Loucy (cell line): ENCODE results near the gene NCOR1.

Source experiments
- H2AFZ ChIP-seq: fragments of 200-600 bp; sonication (generic); 2 replicates; pipeline ENCODE4 v1.6.0; 2016; ENCODE audit warnings: antibody characterized with exemption, mild to moderate bottlenecking, low read length, moderate library complexity
- H3F3A ChIP-seq: fragments of 200-600 bp; 2 replicates; pipeline ENCODE4 v1.6.0; 2016; ENCODE audit warnings: antibody characterized with exemption, low read depth, mild to moderate bottlenecking
- H3K27me3 ChIP-seq: fragments of 200-600 bp; sonication (generic); 2 replicates; pipeline ENCODE4 v1.6.1; 2014; ENCODE audit warnings: low read length, mild to moderate bottlenecking; ENCODE audit not compliant: insufficient read depth, poor library complexity, severe bottlenecking
- H3K36me3 ChIP-seq: fragments of 200-600 bp; sonication (generic); 2 replicates; pipeline ENCODE4 v1.6.1; 2016; ENCODE audit warnings: low read length; ENCODE audit not compliant: insufficient read depth
- H3K4me1 ChIP-seq: fragments of 200-600 bp; sonication (generic); 2 replicates; pipeline ENCODE4 v1.5.1; 2014; ENCODE audit warnings: low read length, mild to moderate bottlenecking; ENCODE audit not compliant: insufficient read depth, poor library complexity, severe bottlenecking
- H3K4me2 ChIP-seq: fragments of 200-600 bp; sonication (generic); 2 replicates; pipeline ENCODE4 v1.6.0; 2014; ENCODE audit warnings: antibody characterized with exemption, low read length, low read depth, mild to moderate bottlenecking; ENCODE audit not compliant: poor library complexity, severe bottlenecking
- H3K4me3 ChIP-seq: fragments of 200-600 bp; sonication (generic); 2 replicates; pipeline ENCODE4 v1.5.1; 2014; ENCODE audit warnings: low read length, mild to moderate bottlenecking, mixed read lengths; ENCODE audit not compliant: poor library complexity, severe bottlenecking
- H3K79me2 ChIP-seq: fragments of 200-600 bp; sonication (generic); 2 replicates; pipeline ENCODE4 v1.6.1; 2014; ENCODE audit warnings: low read length; ENCODE audit not compliant: insufficient read depth
- H3K9ac ChIP-seq: fragments of 200-600 bp; sonication (generic); 2 replicates; pipeline ENCODE4 v1.6.0; 2014; ENCODE audit warnings: mild to moderate bottlenecking, low read depth, low read length, moderate library complexity; ENCODE audit not compliant: poor library complexity, severe bottlenecking
- H3K9me2 ChIP-seq: fragments of 200-600 bp; sonication (generic); replicated peaks from 2 replicates; pipeline ENCODE4 v1.6.1; 2016; ENCODE audit warnings: low read depth, low read length, mixed read lengths
- H3K9me3 ChIP-seq: fragments of 200-600 bp; sonication (generic); 2 replicates; pipeline ENCODE4 v1.6.1; 2014; ENCODE audit warnings: mild to moderate bottlenecking, antibody characterized with exemption, low read length, low read depth; ENCODE audit not compliant: insufficient read depth
- H4K20me1 ChIP-seq: fragments of 200-600 bp; sonication (generic); 2 replicates; pipeline ENCODE4 v1.6.0; 2014; ENCODE audit warnings: antibody characterized with exemption, low read length, mild to moderate bottlenecking; ENCODE audit not compliant: insufficient read depth, poor library complexity, severe bottlenecking
- CTCF ChIP-seq: fragments of 200-600 bp; sonication (generic); conservative IDR thresholded peaks from 2 replicates; pipeline ENCODE4 v1.5.1; 2014; ENCODE audit warnings: mild to moderate bottlenecking, antibody characterized with exemption, low read length
- EZH2phosphoT487 ChIP-seq: fragments of 200-600 bp; IDR thresholded peaks from 2 replicates; pipeline ENCODE4 v1.6.1; 2018; ENCODE audit warnings: antibody characterized with exemption, mild to moderate bottlenecking, moderate library complexity, borderline replicate concordance

Gene NCOR1

GRCh38 chr17:16081507-16082087, 133.7 kb downstream of the NCOR1 start:
- TF ChIP-seq EZH2phosphoT487, result no peak
- no peak for TF ChIP-seq CTCF
- no peak overlapping the region for H3K4me3 ChIP-seq
- H3K9ac ChIP-seq, result no peak overlapping the region
- no peaks in the 10 kb centered on the region for H3F3A ChIP-seq
- H3K9me2 ChIP-seq, result no peaks in the 10 kb centered on the region
- no peaks in the 10 kb centered on the region for H4K20me1 ChIP-seq
- no peaks in the 10 kb centered on the region for H3K79me2 ChIP-seq
- H3K9me3 ChIP-seq, result no peaks in the 10 kb centered on the region
- peaks cover 74% of the 10 kb centered on the region for H3K36me3 ChIP-seq
- no peak overlapping the region for H3K4me2 ChIP-seq
- no peak overlapping the region for H2AFZ ChIP-seq
- H3K27me3 ChIP-seq, result no peaks in the 10 kb centered on the region
- no peaks in the 10 kb centered on the region for H3K4me1 ChIP-seq

GRCh38 chr17:16080366-16080765, 135.0 kb downstream of the NCOR1 start:
- H4K20me1 ChIP-seq, result no peaks in the 10 kb centered on the region
- no peaks in the 10 kb centered on the region for H3F3A ChIP-seq
- H3K27me3 ChIP-seq, result no peaks in the 10 kb centered on the region
- no peak overlapping the region for H3K4me3 ChIP-seq
- no peaks in the 10 kb centered on the region for H3K9me2 ChIP-seq
- no peaks in the 10 kb centered on the region for H3K79me2 ChIP-seq
- no peaks in the 10 kb centered on the region for H3K4me1 ChIP-seq
- H3K9ac ChIP-seq, result no peak overlapping the region
- no peak for TF ChIP-seq EZH2phosphoT487
- TF ChIP-seq CTCF, result no peak
- no peak overlapping the region for H3K4me2 ChIP-seq
- no peak overlapping the region for H2AFZ ChIP-seq
- no peaks in the 10 kb centered on the region for H3K9me3 ChIP-seq
- peaks cover 75% of the 10 kb centered on the region for H3K36me3 ChIP-seq

- TF ChIP-seq CTCF, result no peak
- no peak for TF ChIP-seq EZH2phosphoT487
- H3K4me2 ChIP-seq, result no peak overlapping the region
- peaks cover 84% of the 10 kb centered on the region for H3K36me3 ChIP-seq
Observed at GRCh38 chr17:16075949-16076348, 139.4 kb downstream of the NCOR1 start.

More at GRCh38 chr17:16075949-16076348, 139.4 kb downstream of the NCOR1 start:
- H3K4me1 ChIP-seq, result no peaks in the 10 kb centered on the region
- H3K27me3 ChIP-seq, result no peaks in the 10 kb centered on the region
- no peaks in the 10 kb centered on the region for H3K79me2 ChIP-seq
- no peak overlapping the region for H3K4me3 ChIP-seq
- no peak overlapping the region for H2AFZ ChIP-seq
- H4K20me1 ChIP-seq, result no peaks in the 10 kb centered on the region
- no peaks in the 10 kb centered on the region for H3F3A ChIP-seq
- H3K9ac ChIP-seq, result no peak overlapping the region
- no peaks in the 10 kb centered on the region for H3K9me2 ChIP-seq
- H3K9me3 ChIP-seq, result no peaks in the 10 kb centered on the region
